ENCODE results near the gene PROSER1.

DNA sequence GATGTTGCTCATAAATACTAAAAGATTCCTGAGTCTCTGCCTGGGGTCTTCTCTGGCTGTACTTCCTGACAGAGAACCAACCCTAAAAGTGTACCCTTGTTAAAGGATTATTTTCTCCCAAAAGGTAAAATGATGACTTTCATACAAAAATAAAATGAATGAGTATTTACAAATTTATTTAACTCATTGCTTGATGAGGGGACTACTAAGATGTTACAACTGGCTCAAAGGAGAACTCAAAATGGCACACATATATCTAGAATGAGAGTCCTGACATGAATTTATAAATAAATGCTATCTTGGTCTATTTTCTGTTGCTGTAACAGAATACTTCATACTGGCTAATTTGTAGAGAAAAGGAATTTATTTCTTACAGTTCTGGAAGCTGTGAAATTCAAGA lies 77.7 kb downstream of the PROSER1 start:
- TF ChIP-seq POLR2A (IDR thresholded peaks at IDR 0.05; ENCODE audit: extremely low read depth, insufficient read length) = no peak
- TF ChIP-seq, protein P1, sequence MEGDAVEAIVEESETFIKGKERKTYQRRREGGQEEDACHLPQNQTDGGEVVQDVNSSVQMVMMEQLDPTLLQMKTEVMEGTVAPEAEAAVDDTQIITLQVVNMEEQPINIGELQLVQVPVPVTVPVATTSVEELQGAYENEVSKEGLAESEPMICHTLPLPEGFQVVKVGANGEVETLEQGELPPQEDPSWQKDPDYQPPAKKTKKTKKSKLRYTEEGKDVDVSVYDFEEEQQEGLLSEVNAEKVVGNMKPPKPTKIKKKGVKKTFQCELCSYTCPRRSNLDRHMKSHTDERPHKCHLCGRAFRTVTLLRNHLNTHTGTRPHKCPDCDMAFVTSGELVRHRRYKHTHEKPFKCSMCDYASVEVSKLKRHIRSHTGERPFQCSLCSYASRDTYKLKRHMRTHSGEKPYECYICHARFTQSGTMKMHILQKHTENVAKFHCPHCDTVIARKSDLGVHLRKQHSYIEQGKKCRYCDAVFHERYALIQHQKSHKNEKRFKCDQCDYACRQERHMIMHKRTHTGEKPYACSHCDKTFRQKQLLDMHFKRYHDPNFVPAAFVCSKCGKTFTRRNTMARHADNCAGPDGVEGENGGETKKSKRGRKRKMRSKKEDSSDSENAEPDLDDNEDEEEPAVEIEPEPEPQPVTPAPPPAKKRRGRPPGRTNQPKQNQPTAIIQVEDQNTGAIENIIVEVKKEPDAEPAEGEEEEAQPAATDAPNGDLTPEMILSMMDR (IDR thresholded peaks at IDR 0.05; ENCODE audit: low read depth, low read length) = no peak

Data from NB4 (cell line).